HG03520 (cell line): ENCODE data around the gene MEG3.

Source experiments
- ATAC-seq: cut with Tn5 transposase; IDR thresholded peaks from one replicate; pipeline ENCODE4 v1.9.1; 2021; ENCODE audit warnings: mild to moderate bottlenecking, moderate library complexity; ENCODE audit not compliant: unreplicated experiment

The MEG3 gene

DNA sequence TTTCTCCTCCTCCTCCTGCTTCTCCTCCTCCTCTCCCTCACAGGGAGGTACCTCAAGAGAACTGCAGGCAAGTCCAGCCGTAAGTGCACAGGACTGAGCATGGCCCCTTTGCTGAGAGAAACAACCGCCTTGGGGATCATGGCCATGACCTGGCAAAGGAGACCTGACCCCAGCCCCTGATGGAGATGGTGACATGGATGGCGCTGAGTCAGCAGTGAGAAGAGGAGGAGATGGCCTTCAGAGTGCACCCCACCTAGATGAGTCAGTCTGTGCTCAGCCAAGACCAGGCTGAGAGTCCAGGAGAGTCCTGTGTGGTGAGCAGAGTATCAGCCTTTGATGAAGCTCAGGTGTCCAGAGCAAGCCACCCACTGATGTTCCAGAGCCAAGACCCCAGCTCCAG is 36.4 kb downstream of the MEG3 start:
- no peak for ATAC-seq

- no peak for ATAC-seq
Observed at GRCh38 chr14:100862793-100863192, 36.9 kb downstream of the MEG3 start.

- no peak for ATAC-seq
Observed at GRCh38 chr14:100864206-100864605, 38.3 kb downstream of the MEG3 start.

GRCh38 chr14:100864960-100865681 is 39.2 kb downstream of the MEG3 start:
- ATAC-seq, result no peak

GRCh38 chr14:100865682-100866591 is 40.0 kb downstream of the MEG3 start:
- ATAC-seq, result no peak

DNA sequence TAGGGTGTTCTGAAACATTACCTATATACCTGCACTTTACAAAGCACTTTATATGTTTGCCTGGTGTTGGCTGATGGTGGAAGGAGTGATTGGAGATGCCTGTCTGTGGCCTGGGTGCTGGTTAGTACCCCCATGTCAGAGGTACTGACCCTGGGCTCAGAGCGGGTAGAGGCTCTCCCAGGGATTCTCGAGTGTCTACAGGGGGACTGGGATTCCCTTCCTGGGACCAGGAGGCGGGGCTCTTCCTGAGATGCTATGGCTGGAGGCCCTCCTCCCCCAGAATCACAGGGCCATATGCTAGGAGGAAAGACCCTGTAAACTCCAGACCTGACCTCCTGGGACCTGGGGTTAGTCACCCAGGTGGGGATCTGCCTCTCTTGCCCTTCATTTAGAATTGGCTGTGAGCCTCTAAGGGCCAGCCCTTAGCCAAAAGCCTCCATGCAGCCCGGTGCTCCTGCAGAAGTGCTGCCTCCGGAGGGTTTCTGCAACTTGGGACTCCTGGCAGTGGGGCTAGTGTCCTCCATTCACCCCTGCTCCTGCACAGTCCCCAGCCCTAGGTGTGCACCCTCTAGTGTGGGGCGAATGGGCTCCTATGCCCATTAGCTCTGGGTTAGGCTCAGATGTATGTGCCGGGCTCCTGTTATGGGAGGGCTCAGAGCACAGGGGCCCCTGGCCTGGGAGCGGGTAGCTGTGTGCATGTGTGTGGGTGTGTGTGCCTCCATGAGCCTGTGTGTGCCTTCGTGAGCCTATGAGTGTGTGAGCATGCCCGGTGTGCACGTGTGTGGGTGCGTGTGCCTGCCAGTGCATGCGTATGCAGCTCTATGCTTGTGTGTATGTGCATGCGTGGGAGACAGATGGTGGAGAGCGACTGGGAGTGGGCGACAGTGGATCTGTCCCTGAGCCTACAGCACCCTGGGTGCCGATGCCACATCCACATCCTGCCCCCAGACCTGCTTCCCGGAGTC is 41.0 kb downstream of the MEG3 start:
- no peak for ATAC-seq

- ATAC-seq, result no peak
Observed at GRCh38 chr14:100867631-100868315, 41.9 kb downstream of the MEG3 start.

- ATAC-seq, result no peak
Observed at GRCh38 chr14:100868621-100869370, 42.9 kb downstream of the MEG3 start.

DNA sequence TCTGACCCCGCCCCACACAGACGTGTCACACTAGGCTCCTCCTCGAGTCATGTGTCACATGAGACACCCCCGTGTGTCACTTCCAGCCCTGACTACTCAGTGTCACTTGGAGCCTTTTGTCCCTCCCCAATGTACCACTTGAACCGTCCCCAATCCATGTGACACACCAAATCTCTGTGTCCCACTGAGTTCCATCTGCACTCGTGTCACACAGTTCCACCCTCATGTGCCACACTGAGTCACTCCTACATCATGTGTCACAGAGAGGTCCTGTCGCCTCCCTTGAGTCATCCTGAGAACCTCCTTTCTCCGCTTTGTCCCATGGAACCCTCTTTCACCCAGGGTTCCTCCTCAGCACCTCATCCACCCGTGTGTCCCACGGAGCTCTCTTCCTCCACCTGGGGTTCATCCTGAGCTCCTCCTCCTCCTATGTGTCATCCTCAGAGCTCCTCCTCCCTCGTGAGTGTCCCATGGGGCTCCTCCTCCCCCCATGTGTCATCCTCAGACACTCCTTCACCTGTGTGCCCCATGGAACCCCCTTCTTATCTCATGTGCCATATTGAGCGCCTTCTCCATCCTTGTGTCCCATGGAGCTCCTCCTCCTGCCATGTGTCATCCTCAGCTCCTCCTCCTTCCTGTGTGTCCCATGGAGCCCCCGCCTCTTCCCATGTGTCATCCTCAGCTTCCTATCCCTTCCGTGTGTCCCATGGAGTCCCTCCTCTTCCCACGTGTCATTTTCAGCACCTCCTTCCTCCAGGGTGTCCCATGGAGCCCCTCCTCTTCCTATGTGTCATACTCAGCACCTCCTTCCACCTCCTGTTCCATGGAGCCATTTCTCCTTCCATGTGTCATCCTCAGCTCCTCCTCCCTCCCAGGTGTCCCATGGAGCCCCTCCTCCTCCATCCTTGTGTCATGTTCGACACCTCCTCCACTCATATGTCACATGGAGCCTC is 45.6 kb downstream of the MEG3 start:
- no peak for ATAC-seq

- no peak for ATAC-seq
Observed at GRCh38 chr14:100872259-100873095, 46.6 kb downstream of the MEG3 start.

DNA sequence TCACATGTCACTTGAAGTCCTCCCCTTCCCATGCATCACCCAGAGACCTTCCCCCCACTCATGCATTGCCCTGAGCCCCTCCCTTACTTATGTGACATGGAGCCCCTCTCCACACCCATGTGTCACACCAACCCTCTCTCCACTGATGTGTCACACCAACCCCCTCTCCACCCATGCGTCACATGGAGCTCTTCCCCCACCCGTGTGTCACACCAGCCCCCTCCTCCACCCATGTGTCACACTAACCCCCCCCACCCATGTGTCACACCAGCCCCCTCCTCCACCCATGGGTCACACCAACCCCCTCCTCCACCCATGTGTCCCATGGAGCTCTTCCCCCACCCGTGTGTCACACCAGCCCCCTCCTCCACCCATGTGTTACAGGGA is 47.2 kb downstream of the MEG3 start:
- no peak for ATAC-seq

GRCh38 chr14:100874051-100874410 is 48.1 kb downstream of the MEG3 start:
- ATAC-seq, result no peak

GRCh38 chr14:100874411-100875091 is 48.6 kb downstream of the MEG3 start:
- no peak for ATAC-seq

DNA sequence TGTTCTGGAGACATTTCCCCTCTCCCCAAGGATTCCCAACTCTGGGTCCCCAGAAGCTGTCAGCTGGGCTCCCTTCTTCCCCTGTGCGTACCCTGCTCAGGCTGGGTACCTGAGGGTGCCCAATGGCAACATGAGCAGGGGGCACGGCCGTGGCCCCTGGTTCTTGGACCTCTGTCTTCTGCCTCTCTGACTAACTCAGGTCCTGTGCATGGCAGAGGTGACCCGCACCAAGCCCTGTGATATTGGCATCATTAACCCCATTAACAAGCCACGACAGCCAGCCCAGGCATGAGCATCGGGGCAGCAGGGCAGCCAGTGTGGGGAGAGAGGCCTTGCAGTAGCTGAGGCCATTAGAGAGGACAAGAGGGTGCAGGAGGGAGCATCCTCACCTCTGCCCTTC is 49.2 kb downstream of the MEG3 start:
- no peak for ATAC-seq

- no peak for ATAC-seq
Observed at GRCh38 chr14:100875861-100876590, 50.1 kb downstream of the MEG3 start.

DNA sequence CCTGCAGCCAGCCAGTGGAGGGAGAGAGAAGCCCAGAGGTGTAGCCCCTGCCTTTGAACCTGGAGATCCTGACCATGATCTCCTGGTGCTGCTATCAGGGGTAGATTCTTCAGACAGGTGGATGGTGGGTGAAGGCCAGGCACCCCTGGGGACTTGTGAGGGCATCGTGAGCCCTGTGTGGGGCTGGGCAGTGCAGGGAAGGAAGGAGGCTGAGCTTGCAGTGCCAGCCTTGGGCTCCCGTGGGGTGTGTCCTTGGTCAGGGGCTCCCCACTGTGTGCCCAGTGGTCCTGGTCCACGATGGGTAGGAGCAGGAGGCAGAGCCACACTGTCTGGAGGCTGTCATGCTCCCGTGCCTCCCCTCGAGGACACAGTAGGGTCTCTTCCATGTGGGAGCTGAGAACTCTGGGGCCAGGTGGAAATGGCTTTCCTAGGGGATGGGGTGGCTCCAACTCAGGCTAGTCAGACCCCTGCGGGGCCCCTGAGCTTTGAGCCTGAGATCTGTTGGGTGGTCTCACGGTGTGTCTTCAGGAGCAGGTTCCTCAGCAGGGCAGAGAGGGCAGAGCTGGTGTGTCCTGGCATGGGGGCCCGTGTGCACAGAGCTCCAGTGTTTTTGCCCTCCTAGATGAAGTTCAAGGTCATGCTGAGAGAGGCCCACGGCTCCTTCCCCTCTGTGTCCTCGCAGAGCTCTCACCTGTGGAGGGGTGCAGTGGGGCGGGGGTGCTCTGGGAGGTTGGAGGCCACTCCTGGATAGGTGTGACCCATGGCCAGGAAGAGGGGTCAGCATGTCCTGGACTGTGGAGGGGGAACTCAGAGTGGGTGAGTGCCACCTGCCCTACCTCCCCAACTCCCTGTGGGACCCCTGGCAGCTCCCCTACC is 52.6 kb downstream of the MEG3 start:
- ATAC-seq, result no peak
